Epithelial cell of proximal tubule (primary cell): ENCODE measurements around the gene ANKRD55. TPM values are rescaled to one million over a fixed set of nuclear protein-coding genes. Genes with fewer than 3 reads are reported as not detected.
A peak's percentile ranks its signal among the peaks of the same experiment; 100 is the strongest.
"Not testable (repeated sequence)": the region's sequence is repeated elsewhere in the genome, so short reads cannot be mapped to it uniquely, and the experiment has no call there.

Experiments
- DNase-seq: peaks from one replicate; pipeline ENCODE4 v3.0.0-alpha.2; 2011; ENCODE audit warnings: low read depth
- H3K4me3 ChIP-seq: 2 replicates; pipeline ENCODE4 v1.5.1; 2011; ENCODE audit warnings: low read depth, mild to moderate bottlenecking, low read length
- total RNA-seq: library from RNA; depleted of rRNA; stranded (reverse); fragments of >200 nt; gene quantifications from 2 replicates; pipeline ENCODE4 v1.2.3, GENCODE V29; 2015
- TF ChIP-seq, protein P1 (sequence below): conservative IDR thresholded peaks from 2 replicates; pipeline ENCODE4 v1.5.1; 2012; ENCODE audit warnings: low read depth, mild to moderate bottlenecking, low read length

The ANKRD55 gene
- total RNA-seq, 1 donor from 2014 or later = not detected

DNA sequence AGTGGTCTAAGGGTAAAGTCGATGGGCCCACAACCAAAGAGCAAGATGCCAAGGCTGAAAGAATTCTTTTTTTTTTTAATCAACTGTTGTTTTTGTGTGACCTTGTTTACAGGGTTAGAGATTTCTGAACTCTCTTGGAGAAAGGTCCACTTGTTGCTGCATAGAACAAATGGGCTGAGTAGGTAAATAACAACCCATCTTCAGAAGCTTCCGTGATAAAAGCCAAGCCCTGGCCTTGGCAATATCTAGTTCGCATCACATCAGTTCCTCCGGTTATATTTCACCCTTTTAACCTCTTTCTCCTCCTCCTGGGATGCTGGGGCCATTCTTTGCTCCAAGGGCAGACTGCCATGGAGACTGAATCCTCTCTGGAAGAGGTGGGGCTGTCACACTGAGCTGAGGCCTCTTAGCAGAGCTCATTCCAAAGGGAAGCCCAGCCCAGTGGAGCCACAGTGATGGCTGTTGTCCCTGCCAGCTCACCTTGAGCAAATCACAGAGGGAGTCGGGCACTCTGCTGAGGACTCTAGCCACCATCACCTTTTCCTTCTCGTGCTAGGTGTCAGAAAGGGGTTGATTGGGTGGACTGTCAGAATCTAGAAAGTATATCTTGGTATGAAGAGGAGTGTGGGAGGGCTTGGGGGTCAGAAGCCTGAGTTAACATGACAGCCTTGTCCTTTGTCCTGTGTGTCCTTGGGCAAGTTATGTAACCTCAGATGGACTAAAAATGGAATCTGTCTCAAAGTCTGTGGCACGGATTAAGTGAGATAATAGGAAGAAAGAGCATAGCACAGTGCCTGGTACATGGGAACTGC lies 17.9 kb downstream of the ANKRD55 start:
- TF ChIP-seq, protein P1, sequence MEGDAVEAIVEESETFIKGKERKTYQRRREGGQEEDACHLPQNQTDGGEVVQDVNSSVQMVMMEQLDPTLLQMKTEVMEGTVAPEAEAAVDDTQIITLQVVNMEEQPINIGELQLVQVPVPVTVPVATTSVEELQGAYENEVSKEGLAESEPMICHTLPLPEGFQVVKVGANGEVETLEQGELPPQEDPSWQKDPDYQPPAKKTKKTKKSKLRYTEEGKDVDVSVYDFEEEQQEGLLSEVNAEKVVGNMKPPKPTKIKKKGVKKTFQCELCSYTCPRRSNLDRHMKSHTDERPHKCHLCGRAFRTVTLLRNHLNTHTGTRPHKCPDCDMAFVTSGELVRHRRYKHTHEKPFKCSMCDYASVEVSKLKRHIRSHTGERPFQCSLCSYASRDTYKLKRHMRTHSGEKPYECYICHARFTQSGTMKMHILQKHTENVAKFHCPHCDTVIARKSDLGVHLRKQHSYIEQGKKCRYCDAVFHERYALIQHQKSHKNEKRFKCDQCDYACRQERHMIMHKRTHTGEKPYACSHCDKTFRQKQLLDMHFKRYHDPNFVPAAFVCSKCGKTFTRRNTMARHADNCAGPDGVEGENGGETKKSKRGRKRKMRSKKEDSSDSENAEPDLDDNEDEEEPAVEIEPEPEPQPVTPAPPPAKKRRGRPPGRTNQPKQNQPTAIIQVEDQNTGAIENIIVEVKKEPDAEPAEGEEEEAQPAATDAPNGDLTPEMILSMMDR = no peak
- DNase-seq = no peak

DNA sequence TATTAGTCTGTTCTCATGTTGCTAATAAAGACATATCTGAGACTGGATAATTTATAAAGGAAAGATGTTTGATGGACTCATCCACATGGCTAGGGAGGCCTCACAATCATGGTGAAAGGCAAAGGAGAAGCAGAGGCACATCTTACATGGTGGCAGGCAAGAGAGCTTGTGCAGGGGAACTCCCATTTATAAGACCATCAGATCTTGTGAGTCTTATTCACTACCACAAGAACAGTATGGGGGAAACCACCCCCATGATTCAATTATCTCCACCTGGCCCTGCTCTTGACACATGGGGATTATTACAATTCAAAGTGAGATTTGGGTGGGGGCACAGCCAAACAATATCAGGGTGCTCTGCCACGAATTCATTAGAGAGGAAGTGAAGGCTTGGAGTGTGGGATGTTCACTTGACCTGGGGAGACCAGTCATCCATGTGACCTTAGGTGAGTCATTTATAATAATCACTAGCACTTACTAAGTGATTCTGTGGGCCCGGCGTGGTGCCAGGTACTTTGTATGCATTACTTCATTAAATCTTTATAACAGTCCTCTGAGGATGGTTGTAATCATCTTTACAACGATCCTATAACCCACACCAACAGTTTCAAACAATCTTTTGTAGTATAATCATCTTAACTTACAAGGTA lies 19.1 kb downstream of the ANKRD55 start:
- not testable (repeated sequence) for H3K4me3 ChIP-seq
- peak; percentile 76 for DNase-seq

More for the DNA sequence above, 17.9 kb downstream of the ANKRD55 start:
- H3K4me3 ChIP-seq = no peak overlapping the region

DNA sequence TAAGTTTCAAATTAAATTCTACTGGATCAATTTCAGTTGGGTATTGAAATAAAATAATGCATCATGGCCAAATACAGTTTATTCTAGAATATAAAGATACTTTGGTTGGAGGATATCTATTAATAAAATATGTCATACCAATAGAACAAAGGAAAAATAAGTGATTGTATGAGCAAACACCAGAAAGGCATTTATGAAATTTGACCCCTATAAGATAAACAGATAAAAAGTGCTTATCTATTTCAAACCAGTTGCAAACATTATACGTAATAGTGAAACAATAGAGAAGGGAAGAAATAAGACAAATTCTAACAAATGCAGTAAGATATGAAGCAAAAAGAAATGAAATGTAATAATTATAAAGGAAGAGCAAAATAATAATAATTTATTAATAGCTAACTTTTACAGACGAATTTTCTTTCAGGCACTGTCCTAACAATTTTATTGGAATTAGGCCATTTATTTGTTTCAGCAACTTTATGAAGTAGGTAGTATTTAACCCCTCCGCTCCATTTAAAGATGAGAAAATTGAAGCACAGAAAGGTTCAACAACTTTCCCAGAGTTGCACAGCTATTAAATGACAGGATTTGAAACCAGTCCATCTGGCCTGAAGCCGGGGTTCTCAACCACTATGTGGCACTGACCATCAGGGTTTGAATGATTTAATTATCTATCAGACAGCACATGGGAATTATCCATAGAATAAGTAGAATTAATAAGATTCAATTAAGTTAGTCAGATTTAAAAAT lies 20.8 kb downstream of the ANKRD55 start:
- no peak overlapping the region for H3K4me3 ChIP-seq
- TF ChIP-seq, protein P1 = no peak
- DNase-seq = no peak

DNA sequence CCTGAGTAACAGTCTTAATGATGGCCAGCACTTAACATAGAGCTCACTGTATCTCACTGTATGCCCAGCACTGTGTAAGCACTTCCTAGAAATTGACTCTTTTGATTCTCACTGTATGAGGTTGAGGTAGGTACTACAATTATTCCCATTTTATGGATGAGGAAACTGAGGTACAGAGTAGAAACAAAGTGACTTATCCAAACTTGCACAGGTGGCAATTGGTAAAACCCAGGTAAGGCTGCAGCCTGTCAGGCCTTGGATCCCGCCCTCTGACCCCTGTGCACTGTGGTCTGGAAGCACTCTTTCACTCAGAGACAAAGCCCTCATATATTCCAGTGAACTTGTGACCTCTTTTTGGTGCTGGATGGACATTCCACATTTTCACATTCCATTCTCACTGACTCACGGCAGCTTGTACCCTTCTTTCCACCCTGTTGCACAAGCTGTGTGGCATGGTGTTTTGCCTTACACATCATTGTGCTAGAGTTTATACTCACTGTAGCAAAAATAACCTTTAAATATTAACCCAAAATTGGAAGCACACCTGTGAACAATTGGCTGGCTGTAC lies 21.7 kb downstream of the ANKRD55 start:
- TF ChIP-seq, protein P1 = no peak
- no peak overlapping the region for H3K4me3 ChIP-seq

DNA sequence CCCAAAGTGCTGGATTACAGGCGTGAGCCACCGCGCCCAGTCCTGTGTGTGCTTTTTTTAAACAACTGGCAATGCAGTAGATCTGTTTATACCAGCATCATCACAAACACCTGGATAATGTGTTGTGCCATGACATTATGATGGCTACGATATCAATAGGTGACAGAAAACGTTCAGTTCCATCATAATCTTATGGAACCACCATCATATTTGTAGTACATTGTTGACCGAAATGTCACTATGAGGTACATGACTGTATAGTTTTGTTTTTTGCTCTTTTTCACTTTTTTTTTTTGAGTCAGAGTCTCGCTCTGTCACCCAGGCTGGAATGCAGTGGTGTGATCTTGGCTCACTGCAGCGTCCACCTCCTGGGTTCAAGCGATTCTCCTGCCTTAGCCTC lies 24.4 kb downstream of the ANKRD55 start:
- DNase-seq = no peak
- H3K4me3 ChIP-seq = no peak overlapping the region
- TF ChIP-seq, protein P1 = no peak

More for the DNA sequence above, 21.7 kb downstream of the ANKRD55 start:
- DNase-seq = peak; percentile 96

DNA sequence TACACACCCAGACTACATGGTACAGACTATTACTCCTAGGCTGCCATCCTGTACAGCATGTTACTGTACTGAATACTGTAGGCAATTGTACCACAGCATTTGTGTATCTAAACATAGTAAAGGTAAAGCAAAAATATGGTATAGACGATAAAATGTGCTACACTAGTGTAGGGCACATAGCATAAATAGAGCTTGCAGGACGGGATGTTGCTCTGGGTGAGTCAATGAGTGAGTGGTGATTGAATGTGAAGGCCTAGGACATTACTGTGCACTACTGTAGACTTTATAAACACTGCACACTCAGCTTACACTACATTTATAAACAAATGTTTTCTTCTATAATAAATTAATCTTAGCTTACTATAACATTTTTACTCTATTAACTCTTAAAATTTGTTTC lies 25.6 kb downstream of the ANKRD55 start:
- no peak overlapping the region for H3K4me3 ChIP-seq
- no peak for DNase-seq
- TF ChIP-seq, protein P1 = no peak
